GM12873 (cell line): ENCODE measurements around the gene FBXL20.

Experiments used
- TF ChIP-seq, protein P1 (sequence below): IDR thresholded peaks from 2 replicates; pipeline ENCODE4 v1.5.1; 2012; ENCODE audit warnings: low read depth, mild to moderate bottlenecking, moderate library complexity, low read length, control low read depth; ENCODE audit not compliant: insufficient read depth; ENCODE audit errors: missing control alignments

FBXL20 gene

DNA sequence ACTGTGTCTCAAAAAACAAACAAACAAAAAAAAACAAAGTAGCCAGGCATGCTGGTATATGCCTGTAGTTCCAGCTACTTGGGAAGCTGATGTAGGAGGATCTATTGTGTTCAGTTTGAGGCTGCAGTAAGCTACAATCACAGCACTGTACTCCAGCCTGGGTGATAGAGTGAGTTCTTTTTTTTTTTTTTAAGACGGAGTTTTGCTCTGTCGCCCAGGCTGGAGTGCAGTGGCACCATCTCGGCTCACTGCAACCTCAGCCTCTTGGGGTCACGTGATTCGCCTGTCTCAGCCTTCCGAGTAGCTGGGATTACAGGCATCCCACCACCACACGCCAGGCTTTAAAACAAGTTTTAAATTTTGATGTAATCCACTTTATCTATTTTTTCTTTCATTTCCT, 95.4 kb downstream of the FBXL20 start:
- TF ChIP-seq, protein P1, sequence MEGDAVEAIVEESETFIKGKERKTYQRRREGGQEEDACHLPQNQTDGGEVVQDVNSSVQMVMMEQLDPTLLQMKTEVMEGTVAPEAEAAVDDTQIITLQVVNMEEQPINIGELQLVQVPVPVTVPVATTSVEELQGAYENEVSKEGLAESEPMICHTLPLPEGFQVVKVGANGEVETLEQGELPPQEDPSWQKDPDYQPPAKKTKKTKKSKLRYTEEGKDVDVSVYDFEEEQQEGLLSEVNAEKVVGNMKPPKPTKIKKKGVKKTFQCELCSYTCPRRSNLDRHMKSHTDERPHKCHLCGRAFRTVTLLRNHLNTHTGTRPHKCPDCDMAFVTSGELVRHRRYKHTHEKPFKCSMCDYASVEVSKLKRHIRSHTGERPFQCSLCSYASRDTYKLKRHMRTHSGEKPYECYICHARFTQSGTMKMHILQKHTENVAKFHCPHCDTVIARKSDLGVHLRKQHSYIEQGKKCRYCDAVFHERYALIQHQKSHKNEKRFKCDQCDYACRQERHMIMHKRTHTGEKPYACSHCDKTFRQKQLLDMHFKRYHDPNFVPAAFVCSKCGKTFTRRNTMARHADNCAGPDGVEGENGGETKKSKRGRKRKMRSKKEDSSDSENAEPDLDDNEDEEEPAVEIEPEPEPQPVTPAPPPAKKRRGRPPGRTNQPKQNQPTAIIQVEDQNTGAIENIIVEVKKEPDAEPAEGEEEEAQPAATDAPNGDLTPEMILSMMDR, result no peak

DNA sequence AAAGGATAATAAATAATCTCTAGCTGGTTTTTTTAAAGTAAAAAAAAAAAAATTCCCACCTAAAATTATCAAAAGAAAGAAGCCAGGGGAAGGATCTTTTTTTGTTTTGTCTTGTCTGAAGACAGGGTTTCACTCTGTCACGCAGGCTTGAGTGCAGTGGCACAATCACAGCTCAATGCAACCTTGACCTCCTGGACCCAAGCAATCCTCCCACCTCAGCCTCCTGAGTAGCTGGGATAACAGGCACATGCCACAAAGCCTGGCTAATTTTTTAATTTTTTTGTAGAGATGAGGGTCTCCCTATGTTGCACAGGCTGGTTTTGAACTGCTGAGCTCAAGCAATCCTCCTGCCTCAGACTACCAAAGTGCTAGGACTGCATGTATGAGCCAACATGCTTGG, 97.2 kb downstream of the FBXL20 start:
- TF ChIP-seq, protein P1, result no peak

DNA sequence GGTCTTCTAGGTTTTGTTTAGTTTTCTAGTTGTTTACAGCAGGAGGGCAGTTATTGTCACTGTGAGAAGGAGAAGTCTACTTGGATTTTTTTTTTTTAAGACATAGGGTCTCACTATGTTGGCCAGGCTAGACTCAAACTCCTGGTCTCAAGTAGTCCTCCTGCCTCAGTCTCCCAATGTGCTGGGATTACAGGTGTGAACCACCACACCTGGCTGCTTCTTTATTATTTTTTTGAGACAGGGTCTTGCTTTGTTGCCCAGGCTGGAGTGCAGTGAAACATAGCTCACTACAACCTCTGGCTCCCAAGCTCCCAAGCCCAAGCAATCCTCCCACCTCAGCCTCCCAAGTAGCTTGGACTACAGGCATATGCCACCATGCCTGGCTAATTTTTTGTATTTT, 107.4 kb downstream of the FBXL20 start:
- TF ChIP-seq, protein P1, result no peak

- TF ChIP-seq, protein P1, result no peak
These were observed 116.7 kb downstream of the FBXL20 start for GRCh38 chr17:39284685-39285084.

- TF ChIP-seq, protein P1, result no peak
These were observed 117.5 kb downstream of the FBXL20 start for GRCh38 chr17:39283896-39284295.

GRCh38 chr17:39283098-39283497, 118.3 kb downstream of the FBXL20 start:
- TF ChIP-seq, protein P1, result no peak

DNA sequence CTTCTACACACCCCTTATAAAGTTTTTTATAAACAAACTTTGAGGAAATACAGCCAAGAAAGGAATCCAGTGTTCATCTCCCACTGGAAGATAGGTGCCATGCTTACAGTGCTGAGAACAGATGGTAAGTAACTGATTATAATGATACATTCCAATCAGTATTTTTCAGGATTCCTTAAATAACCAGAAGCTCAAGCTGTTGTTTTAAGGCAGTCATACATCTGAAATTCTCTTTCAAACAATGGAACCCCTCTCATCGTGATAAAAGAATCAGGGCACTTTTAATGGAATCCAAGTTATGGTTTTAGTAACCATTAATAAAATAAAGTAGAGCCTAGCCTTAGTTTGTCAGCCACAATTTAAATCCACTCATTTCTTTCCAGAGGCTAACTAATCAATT, 119.6 kb downstream of the FBXL20 start:
- TF ChIP-seq, protein P1, result no peak
